HG02970 (cell line): Measurements from ENCODE around the gene TMEM187.

Experiments
- ATAC-seq: cut with Tn5 transposase; IDR thresholded peaks from one replicate; pipeline ENCODE4 v1.9.1; 2021; ENCODE audit warnings: mild to moderate bottlenecking, moderate library complexity, moderate number of reproducible peaks; ENCODE audit not compliant: unreplicated experiment, low FRiP score

The TMEM187 gene

DNA sequence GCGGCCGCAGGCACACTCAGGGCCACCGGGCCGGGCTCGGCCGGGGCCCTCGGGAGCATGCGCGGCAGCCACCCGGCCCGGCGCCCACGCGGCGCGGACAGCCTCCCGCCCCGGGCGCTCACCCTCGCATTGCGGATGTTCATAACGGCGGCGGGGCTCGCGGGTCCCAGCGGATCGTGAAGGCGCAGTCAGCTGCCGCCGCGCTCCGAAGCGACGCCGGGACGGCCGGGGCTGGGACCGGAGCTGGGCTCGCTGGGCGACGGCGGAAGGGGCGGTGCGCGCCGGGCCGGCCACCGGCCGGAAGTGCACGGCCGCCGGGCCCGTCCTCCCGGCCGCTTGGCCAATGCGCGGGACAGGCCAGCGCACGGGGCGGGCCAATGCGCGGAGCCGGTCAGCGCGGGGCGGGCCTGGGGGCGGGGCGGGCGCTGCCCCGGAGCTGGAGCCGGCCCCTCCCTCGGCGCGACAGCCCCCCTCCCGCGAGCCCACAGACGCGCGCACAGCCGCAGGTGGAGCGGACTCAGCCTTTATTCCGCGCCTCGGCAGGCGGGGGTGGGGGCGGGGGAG lies 37.7 kb upstream of the TMEM187 start, which contains the start of gene NAA10:
NAA10 (minus strand) TSS at position 276 of the 564 bp plus-strand sequence; CDS start at position 143, 133 bp downstream.
- ATAC-seq = peak; percentile 79

DNA sequence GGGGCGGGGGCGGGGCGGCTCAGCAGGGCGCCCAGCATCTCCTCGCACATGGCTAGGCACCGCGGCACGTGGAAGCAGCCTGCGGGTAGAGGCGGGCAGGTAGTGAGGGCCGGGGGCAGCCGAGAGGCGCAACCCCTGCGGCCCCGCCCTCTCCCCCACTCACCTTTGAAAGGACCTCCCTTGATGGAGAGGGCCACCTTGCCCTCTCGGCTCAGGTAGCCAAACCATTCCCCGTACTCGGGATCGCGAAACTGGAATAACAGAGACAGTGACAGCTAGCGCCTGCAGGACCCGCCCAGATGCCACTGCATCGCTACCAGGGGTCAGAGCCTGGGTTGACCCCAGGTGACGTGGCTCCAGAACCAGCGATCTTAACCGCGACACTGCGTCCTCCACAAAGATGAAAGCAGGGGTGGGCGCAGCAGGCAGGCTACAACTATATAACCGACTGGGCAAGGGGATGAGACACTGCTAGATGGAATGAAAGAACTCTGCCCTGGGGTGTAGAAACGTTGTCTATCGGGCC lies 37.2 kb upstream of the TMEM187 start:
- no peak for ATAC-seq

DNA sequence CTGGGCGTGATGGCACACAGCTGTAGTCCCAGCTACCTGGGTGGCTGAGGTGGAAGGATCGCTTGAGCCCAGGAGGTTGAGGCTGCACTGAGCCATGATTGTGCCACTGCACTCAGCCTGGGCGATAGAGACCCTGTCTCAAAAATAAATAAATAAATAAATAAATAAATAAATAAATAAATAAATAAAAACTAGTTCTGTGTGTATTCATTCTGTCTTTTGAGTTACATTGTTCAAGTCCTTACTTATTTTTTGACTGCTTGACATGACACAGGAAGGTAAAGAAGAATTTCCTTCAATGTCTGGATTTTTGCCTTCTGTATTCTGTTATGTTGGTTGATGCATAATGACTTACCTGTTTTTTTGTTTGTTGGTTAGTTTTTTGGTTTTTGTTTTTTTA lies 35.5 kb upstream of the TMEM187 start:
- no peak for ATAC-seq

DNA sequence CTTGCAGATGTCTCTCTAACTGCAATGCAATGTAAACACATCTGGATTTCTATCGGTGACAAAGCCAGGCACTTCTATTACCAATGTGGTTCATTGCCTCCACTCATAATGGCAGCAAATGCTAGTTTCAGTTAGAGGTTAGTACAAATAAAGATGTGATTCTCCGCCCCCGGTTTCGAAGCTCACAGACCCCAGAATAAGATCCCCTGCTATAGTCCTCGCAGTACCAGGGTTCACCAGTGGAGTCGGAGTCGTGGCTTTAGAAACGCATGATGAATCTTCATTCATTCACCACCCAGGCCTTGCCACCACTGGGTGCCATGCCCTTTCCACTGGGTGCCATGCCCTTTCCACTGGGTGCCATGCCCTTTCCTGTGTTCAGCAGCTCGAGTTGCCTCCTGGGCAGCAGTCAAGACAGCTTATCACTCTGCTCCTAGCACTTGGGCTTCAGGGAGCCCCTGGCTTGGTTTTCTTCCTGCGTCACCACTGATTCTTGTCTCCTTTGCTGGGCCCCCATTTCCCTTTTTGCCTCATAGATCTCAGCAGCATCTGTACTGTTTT lies 34.2 kb upstream of the TMEM187 start:
- ATAC-seq = no peak

DNA sequence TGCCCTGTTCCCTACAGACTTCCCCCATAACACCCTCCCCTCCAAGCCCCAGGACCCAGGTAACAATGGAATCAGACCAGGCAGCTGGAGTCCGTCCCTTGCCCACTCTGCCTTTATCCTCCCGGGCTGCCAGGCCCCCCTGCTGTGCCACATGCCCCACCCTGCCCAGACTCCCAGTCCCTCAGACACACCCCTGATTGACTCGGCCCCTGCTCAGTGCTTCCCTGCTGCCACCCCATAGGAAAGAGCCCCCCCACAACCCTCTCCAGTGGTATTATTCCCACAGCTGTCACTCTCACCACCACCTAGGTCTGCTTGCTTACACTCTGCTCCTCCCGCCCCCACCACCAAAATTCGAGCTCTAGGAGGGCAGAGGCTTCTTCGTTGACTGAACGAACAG lies 33.0 kb upstream of the TMEM187 start:
- no peak for ATAC-seq

DNA sequence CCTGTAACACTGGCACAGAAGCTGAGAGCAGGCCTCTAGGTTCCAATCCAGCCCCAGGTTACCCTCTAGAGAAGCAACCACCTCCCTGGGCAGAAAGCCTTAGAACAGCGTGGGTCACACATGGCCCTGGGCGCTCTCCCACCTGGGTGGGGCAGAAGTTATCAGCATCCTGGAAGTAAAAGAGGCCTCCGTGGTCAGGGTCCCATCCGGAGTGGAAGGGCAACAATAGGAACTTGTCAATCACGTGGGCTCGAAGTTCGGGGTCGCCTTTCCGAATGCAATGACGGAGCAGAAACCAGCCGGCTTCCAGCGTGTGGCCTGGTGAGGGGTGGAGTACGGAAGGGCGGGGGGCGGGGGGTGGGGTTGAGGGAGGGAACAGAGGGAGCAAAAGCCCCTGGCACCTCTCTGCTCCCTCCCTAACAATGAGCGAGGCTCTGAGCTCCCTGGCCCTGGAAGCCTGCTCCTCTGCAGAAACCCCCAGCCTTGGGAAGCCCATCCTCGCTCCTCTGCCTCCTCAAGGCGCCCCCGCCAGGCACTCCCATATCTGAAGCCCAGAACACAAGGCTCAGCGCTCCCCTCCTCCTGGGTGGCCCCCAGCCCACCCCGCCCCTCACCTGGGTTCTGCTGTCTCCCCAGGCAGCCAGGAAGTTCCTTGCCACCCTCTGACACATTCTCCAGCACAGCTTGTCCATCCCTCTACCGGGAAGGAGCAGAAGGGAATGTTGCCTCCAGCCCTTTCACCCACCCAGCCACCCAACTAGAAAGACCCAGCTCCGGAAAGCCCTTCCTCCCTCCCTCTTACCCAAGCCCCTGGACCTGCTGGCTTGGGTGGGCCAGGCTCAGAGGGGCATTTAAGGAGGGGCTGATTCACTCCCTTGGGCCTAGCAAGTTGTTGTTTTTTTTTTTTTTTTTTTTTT lies 31.0 kb upstream of the TMEM187 start:
- ATAC-seq = no peak

DNA sequence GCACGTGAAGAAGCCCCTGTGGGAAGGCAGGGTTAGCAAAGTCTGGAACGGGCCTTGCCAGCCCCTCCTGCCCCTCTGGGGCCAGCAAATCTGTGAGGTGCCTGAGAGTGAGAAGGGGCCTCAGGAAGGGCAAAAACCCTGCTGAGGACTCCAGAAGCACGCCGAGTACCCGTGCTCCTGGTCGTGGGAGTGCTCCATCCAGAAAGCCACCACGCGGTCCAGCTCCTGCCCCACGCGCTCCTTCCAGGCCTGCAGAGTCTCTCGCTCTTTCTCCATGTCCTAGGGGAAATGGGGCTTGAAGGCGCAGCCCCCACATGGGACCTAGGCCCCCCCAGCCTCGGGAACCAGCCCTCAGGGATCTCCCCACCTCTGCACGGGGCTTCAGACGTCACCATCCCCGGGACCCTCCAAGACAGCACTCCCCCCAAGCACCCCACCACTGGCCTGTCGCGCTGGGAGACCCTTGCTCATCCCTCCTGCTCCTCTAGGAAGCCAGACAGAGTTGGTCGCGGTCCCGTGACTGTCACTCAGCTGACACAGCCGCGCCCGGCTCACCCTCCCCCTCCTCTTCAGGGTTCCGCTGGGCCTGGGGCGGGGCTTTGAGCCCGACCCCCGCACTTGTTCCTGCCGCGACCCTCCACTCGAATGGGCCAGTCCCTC lies 28.3 kb upstream of the TMEM187 start, which contains the start of gene RENBP:
RENBP (minus strand) TSS at position 504 of the 660 bp plus-strand sequence; CDS start at position 471, 33 bp downstream.
- ATAC-seq = no peak

DNA sequence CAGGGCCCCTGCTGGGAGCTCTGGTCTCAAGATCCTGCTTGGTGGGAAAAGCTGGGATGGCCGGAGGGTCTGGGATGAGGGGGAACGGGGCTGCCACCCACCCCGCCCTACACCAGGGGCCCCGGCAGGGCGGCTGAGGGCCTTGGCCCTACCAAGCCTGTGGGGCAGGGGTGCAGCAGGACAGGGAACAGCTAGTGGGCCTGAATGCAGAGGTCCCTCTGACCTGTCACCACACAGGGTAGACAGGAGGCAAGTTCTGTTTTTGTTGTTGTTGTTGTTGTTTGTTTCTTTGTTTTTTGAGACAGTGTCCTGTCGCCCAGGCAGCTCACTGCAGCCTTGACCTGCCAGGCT lies 27.8 kb upstream of the TMEM187 start:
- no peak for ATAC-seq

DNA sequence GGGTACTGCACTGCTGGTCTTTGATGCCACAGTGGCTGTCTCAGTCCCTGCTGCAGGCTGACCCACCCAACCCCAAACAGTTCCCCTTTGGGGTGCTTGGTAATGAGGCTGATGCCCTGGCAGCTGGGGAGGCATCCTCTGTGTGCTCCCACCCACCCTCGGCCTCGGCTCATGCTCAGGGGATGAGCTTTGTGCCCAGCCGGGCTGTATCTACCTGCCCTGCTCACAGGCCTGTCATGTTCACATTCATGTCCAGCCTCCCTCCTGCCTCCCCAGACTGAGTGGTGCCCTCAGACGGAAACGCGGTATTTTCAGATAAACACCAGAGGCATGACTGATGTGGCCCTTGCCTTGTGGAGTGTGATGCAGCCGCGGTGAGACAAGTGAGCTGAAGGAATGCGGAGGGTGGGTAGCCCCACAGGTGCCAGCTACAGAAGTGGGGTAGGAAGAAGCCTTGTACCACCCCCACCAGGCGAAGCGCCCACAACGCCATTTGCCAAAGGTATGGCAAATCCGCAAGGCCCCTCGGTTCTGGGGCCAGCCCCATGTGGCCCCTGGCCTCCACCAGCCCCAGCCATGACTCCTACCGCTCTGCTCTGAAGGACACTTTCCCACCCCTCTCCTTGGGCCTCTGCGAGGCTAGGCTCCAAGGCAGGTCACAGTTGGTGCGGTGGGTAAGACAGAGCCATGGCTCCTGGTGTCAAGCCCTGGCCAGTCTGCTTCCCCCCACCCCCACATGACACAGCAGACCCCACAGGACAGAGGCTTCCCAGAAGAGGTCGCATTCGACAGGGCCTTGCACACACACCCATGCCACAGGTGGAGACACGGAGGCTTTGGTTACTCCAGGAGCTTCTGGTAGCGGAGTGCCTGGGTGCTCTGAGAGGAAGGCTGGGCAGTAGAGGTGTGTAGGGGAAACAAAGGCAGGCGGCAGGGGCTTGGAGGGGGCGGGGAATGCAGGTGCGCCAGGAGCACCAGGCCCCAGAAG lies 26.3 kb upstream of the TMEM187 start:
- no peak for ATAC-seq

DNA sequence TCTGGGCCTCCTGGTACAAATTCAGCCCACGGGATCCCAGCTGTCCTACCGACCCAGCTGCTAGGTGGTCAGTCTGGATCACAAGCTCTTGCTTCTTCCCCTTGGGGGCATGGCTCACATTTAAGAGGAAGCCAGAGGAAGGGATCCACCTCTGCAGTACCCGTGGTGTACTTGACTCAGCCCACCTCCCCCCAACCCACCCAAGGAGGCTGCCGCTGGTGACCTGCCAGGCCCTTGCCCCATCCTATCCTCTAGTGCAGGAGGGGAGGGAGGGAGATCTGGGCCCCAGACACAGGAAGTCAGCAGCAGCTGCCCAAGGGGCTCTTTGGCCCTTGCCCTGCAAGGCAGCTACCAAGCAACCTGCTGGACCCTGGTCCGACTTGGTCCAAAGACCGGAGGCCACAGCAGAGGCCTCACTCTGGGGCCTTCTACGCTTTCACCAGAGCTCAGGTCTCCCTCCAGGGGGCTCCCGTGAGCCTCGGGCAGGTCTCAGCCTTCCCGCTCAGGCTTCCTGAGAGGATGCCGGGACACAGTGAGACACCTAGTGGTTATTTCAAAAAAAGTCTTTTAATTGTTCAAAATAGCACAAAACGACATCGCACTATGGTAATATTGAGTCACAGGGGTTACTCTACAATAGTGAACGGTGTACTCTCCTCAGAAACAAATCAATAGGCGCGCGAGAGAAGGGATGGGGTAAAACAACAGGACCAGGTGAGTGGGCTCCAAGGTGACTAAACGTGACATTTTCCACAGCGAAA lies 25.4 kb upstream of the TMEM187 start:
- ATAC-seq = no peak

DNA sequence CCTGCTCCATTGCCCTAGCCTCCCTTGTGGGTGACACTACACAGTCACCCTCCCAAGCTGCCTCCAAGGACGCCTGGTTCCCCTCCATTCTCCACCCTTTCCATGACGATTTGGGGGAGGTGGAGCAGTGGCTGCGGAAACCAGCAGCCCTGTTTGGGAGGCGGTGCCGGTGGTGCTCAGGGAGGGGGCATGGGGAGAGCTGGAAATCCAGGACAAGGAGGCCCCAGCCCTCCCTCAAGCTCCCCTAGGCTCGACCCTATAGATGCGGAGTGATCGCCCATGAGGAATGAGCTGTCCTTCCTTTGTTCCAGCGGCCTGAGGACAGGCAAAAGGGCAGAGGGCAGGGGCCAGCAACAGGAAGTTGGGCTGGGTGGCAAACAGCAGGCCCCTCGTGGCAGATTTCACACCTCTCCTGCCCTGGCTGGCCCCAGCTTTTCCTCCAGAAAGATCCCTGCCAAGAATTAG lies 24.5 kb upstream of the TMEM187 start:
- no peak for ATAC-seq

DNA sequence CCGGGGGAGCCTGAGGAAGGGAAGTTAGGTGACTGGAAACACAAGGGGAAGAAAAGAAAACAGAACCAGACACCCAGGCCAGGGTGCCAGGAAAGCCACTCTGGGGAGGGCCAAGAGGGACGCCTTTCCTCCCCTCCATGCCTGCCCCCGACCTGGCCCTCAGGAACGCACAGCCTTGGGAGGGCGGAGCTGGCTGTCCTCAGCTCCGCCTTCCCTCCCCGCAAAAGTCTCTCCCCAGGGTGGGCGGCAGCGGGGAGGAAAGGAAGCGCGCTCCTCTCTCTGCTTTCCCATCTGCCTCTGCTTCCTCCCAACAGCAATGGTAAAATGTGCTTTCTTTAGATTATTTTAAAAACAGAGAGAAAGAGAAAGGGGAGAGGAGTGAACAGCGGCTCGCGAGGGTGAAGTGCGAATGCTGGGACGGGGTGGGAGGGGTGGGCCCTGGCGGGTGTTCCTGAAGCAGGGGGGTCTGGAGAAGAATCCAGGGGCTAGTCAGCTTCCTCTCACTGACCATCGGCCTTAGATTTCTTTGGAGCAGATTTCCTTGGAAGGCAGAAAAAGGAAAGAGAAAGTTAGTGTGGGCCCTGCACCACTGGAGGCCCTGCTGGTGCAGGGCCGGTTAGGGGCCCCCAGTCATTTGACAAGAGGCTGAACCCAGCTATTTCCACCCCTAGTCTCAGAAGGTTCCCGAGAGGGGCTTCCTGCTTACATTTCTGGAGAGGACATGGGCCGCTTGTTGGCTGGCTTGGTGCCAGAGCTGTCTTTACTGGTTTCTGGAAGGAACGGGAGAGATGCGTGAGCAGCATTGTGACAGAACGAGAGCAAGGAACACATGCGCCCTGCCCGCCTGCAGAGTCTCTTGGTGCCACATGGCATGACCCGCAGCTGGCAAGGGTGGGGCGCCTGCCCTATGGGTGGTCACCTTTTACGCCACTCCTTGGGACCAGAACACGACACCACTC lies 23.4 kb upstream of the TMEM187 start:
- ATAC-seq = no peak

DNA sequence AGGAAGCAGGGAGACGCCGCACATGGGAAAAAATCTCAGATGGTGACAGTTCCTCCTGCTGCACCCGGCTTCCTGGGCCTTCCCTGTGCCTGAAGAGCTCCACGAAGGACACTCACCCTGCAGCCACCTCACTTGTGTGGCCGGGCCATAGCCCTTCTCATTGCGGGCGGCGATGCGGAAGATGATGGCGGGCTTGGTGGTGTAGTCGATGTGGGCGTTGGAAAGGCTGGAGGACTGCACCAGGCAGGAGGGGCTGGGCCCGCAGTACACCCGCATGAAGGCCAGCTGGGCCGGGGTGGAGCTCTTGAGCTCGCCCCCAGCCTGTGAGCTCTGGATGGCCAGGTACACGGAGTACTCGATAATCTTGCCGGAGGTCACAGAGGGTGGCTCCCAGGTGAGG lies 22.4 kb upstream of the TMEM187 start:
- no peak for ATAC-seq

DNA sequence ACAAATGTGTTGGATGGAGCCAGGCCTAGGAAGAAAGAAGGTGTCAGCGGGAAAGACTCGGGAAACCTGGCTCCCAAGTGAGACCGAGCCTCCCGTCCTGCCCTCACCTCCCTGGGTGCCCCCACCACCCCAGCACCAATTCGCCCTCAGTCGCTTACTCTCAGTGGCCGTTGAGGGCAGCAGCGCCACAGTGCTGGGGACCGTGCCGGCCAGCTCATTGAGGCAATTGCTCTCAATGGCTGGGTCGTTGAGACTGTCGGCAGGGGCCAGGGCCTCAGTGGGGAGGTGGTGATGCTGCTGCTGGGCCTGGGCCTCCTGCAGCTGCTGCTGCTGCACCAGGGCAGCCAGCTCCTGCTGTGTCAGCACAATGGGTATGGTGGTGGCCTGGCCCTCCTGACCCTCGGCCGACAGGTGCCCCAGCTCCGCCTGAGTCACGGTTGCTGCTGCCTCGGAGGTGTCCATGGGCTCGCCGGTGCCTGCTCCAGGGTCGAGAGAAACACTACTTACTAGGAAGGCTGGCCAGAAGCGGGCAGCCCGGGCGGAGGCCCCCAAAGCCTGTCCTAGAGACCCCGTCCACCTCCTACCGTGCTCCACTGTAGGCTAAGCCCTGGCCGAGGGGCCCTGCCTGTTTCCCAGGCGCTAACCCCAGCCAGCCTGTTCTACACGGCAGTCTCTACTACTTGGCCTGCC lies 20.7 kb upstream of the TMEM187 start:
- no peak for ATAC-seq

DNA sequence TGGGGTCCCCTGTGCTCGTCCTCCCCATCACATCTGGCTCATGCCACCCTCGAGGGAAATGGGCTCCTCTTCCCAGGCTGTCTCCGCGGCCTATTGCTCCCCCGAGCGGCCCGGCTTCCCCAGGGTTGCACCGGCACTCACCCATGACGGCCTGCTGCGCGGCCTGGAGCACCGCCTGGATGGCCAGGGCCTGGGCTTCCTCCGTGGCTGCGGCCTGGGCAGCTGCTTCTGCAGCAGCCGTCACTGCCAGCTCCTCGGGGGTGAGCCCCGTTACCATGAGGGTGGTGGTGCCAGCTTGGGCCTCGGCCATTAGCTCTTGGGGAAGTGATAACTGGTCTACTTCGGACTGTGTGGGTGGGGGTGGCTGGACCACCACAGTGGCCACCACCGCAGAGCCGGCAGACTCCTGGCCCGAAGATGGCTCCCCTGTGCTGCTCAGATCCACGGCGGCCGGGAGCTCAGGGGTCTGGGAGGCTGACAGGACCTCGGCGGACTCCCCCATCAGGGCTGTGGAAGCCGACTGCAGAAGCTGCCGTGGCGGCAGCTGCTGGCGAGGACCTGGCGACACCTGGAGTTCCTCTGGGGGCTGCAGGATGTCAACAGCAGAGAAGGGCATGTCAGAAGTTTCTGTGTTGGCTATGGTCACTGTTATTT lies 20.1 kb upstream of the TMEM187 start:
- no peak for ATAC-seq

DNA sequence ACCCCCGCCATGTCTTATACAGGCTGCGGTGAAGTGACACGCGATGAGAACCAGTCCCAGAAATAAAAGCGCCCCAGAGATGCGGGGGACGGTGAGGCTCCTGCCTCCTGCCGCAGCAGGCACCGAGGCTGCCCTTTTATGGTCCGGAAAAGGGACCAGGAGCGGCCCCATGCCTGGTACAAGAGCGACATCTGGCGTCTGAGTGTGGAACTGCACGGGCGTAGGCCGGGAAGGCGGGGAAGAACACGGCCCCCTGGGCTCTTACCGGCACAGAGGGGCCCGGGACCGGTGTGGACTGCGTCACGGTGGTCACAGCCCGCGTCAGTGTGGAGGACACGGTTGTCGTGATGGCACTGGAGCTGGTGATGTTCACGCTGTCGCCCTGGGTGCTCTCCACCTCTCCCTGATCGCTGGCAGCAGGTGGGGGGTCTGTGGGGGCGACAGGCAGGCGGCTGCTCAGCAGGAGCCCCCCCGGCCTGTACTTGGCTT lies 19.2 kb upstream of the TMEM187 start:
- ATAC-seq = no peak
